Uterus (tissue), 4 donors: ENCODE results near the gene ANO7. TPM values are rescaled to one million over a fixed set of nuclear protein-coding genes. Genes with fewer than 3 reads are reported as not detected.

ENCODE experiments used
- DNase-seq, 2 donors: peaks; one replicate each; pipeline ENCODE4 v3.0.0-alpha.2; 2019 to 2020
- H3K27ac ChIP-seq, 2 donors: fragments of 200-600 bp; sonication (generic); 1 replicate in 1 of 2; 2 replicates in 1 of 2; pipeline ENCODE4 v1.5.1; 2016 to 2018
- H3K27me3 ChIP-seq, 2 donors: fragments of 200-600 bp; sonication (generic); one replicate each; pipeline ENCODE4 v1.5.1; 2018 to 2019; ENCODE audit warnings: control low read depth in 1 of 2
- H3K36me3 ChIP-seq, 2 donors: fragments of 200-600 bp; sonication (generic); one replicate each; pipeline ENCODE4 v1.5.1; 2019; ENCODE audit warnings: control low read depth in 1 of 2
- H3K4me1 ChIP-seq, 2 donors: fragments of 200-600 bp; sonication (generic); one replicate each; pipeline ENCODE4 v1.5.1; 2018 to 2019; ENCODE audit warnings: control low read depth in 1 of 2
- H3K4me3 ChIP-seq, 2 donors: fragments of 200-600 bp; sonication (generic); 1 replicate in 1 of 2; 2 replicates in 1 of 2; pipeline ENCODE4 v1.5.1; 2018 to 2019; ENCODE audit warnings: mild to moderate bottlenecking in 1 of 2
- H3K9me3 ChIP-seq, 2 donors: fragments of 200-600 bp; sonication (generic); one replicate each; pipeline ENCODE4 v1.5.1; 2019; ENCODE audit warnings: control low read depth in 1 of 2
- POLR2A ChIP-seq, 2 donors: fragments of 450-650 bp; IDR thresholded peaks; one replicate each; pipeline ENCODE4 v1.6.1; 2016; ENCODE audit warnings: antibody characterized with exemption in 2 of 2, mild to moderate bottlenecking in 1 of 2, moderate library complexity in 1 of 2
- intact Hi-C: fragments of 100-400 bp; cut with DNase I; formaldehyde crosslinking; loops from one replicate; pipeline ENCODE4 v1.15.1; 2023; ENCODE audit warnings: low total_unique reads
- total RNA-seq, 4 donors: library from RNA; depleted of rRNA in 3 of 4; stranded (reverse); fragments of >200 nt in 3 of 4; gene quantifications; one replicate each; pipeline versions ENCODE4 v1.1.0 to v1.2.4, GENCODE V29; 2014 to 2023
- TF ChIP-seq, protein P1 (sequence below), 4 experiments: fragments of 200-600 bp in 2 of 4; fragments of 450-650 bp in 2 of 4; sonication (generic) in 2 of 4; IDR thresholded peaks; one replicate each; pipeline ENCODE4 v1.5.1; 2016 to 2019; ENCODE audit warnings: antibody characterized with exemption in 4 of 4, mild to moderate bottlenecking in 2 of 4, moderate library complexity in 1 of 4
- donor health status: DM: yes; HTN: yes; CAD: no.

ANO7 gene
- total RNA-seq, 4 donors from 2014 or later = under 0.01 to 3.8 (median 0.21) TPM; not detected in 1

GRCh38 chr2:241252778-241253475 is 64.5 kb downstream of the ANO7 start:
- TF ChIP-seq, protein P1, sequence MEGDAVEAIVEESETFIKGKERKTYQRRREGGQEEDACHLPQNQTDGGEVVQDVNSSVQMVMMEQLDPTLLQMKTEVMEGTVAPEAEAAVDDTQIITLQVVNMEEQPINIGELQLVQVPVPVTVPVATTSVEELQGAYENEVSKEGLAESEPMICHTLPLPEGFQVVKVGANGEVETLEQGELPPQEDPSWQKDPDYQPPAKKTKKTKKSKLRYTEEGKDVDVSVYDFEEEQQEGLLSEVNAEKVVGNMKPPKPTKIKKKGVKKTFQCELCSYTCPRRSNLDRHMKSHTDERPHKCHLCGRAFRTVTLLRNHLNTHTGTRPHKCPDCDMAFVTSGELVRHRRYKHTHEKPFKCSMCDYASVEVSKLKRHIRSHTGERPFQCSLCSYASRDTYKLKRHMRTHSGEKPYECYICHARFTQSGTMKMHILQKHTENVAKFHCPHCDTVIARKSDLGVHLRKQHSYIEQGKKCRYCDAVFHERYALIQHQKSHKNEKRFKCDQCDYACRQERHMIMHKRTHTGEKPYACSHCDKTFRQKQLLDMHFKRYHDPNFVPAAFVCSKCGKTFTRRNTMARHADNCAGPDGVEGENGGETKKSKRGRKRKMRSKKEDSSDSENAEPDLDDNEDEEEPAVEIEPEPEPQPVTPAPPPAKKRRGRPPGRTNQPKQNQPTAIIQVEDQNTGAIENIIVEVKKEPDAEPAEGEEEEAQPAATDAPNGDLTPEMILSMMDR (IDR thresholded peaks at IDR 0.05) = no peak
- no peak for TF ChIP-seq POLR2A (IDR thresholded peaks at IDR 0.05)
- no peaks in the 10 kb centered on the region for H3K9me3 ChIP-seq
- no peak for DNase-seq
- intact Hi-C loops = no loop called here
- no peak overlapping the region for H3K4me3 ChIP-seq
- no peak overlapping the region for H3K27ac ChIP-seq
- H3K36me3 ChIP-seq = no peaks in the 10 kb centered on the region
- peaks cover 0 to 7% of the 10 kb centered on the region in 2 donors for H3K4me1 ChIP-seq
- H3K27me3 ChIP-seq = no peaks in the 10 kb centered on the region

DNA sequence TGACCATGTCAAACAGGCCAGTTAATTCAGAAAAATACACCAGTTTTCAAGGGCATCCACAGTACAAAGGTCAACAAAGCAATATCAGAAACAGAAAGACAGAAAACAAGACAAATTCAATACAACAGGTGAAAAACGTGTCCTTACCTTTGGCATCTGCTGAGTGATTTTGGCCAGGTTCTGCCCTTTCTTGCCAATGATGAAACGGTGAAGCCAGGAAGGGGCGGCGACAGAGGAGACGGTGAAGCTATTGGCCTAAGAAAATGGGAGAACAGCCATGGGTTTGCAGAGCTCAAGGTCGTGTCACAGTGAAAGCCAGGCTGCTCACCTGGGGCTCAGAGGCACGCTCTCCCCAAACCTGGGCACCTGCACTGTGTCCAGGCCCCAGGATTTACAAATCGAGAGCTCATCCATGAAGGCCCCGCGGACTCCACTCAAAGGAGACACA is 66.5 kb downstream of the ANO7 start:
- Histone ChIP-seq H3K4me3 (no peak overlapping the region), H3K9me3 (no peaks in the 10 kb centered on the region), H3K27me3 (no peaks in the 10 kb centered on the region), H3K27ac (no peak overlapping the region), H3K36me3 (no peaks in the 10 kb centered on the region), H3K4me1 (no peaks in the 10 kb centered on the region)
- TF ChIP-seq, protein P1 (IDR thresholded peaks at IDR 0.05) = no peak
- no peak for TF ChIP-seq POLR2A (IDR thresholded peaks at IDR 0.05)
- intact Hi-C loops = no loop called here
- peak in 1 of 2 donors; percentile 9 for DNase-seq

- no peaks in the 10 kb centered on the region for H3K27me3 ChIP-seq
- H3K27ac ChIP-seq = no peak overlapping the region
- no peaks in the 10 kb centered on the region for H3K9me3 ChIP-seq
- intact Hi-C loops = no loop called here
- H3K36me3 ChIP-seq = no peaks in the 10 kb centered on the region
- no peaks in the 10 kb centered on the region for H3K4me1 ChIP-seq
- TF ChIP-seq, protein P1 (IDR thresholded peaks at IDR 0.05) = no peak
- TF ChIP-seq POLR2A (IDR thresholded peaks at IDR 0.05) = no peak
- peak in 1 of 2 donors; percentile 11 for DNase-seq
- no peak overlapping the region for H3K4me3 ChIP-seq
Observed at GRCh38 chr2:241255542-241256167, 67.2 kb downstream of the ANO7 start.

- no peaks in the 10 kb centered on the region for H3K9me3 ChIP-seq
- intact Hi-C loops = no loop called here
- no peaks in the 10 kb centered on the region for H3K27me3 ChIP-seq
- DNase-seq = peak in 1 of 2 donors; percentile 11
- no peak for TF ChIP-seq POLR2A (IDR thresholded peaks at IDR 0.05)
- TF ChIP-seq, protein P1 (IDR thresholded peaks at IDR 0.05) = no peak
- no peaks in the 10 kb centered on the region for H3K4me1 ChIP-seq
- no peak overlapping the region for H3K27ac ChIP-seq
- H3K4me3 ChIP-seq = no peak overlapping the region
- no peaks in the 10 kb centered on the region for H3K36me3 ChIP-seq
Observed at GRCh38 chr2:241256168-241256545, 67.7 kb downstream of the ANO7 start.

DNA sequence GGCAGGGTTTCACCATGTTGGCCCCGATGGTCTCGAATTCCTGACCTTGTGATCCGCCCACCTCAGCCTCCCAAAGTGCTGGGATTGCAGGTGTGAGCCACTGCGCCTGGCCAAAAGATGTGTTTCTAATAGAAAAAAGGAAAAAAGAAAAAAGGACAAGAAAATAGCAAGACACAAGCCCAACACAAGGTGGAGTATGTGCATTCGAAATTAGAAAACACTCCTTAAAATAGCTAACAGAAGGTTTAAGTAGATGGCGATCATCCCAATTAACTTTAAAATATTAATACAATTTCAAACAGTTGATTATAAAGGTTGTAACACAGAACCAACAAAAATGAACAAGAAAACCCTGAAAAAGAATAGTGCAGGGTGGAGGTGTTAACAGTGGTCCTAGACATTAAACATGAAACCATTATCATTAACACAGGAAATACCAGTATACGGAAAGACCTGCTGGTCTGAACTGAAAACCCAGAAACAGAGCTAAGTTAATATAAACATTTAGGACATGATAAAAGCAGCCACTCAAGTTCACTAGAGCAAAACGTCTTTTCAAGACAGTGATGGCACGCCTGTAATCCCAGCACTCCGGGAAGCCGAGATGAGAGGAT is 69.0 kb downstream of the ANO7 start:
- DNase-seq = no peak
- TF ChIP-seq POLR2A (IDR thresholded peaks at IDR 0.05) = no peak
- TF ChIP-seq, protein P1 (IDR thresholded peaks at IDR 0.05) = no peak
- H3K9me3 ChIP-seq = no peaks in the 10 kb centered on the region
- H3K4me3 ChIP-seq = no peak overlapping the region
- H3K36me3 ChIP-seq = no peaks in the 10 kb centered on the region
- intact Hi-C loops = no loop called here
- H3K27ac ChIP-seq = no peak overlapping the region
- H3K4me1 ChIP-seq = no peaks in the 10 kb centered on the region
- no peaks in the 10 kb centered on the region for H3K27me3 ChIP-seq
